Trophoblast cell (in vitro differentiated cells and primary cell): ENCODE measurements around the gene ENPP4.

Experiments used
- DNase-seq, 2 donors: peaks; one replicate each; pipeline ENCODE4 v3.0.0-alpha.2; 2016
- H2AFZ ChIP-seq: 2 replicates; pipeline ENCODE4 v1.6.1; 2013; ENCODE audit warnings: low read length, moderate library complexity, mild to moderate bottlenecking; ENCODE audit not compliant: insufficient read depth, poor library complexity
- H2AK5ac ChIP-seq: 2 replicates; pipeline ENCODE4 v1.6.1; 2013; ENCODE audit warnings: mild to moderate bottlenecking, low read length
- H2BK120ac ChIP-seq: 2 replicates; pipeline ENCODE4 v1.6.1; 2013; ENCODE audit warnings: low read length, mild to moderate bottlenecking, moderate library complexity; ENCODE audit not compliant: insufficient read depth, poor library complexity
- H2BK12ac ChIP-seq: 2 replicates; pipeline ENCODE4 v1.6.1; 2013; ENCODE audit warnings: mild to moderate bottlenecking, low read length, moderate library complexity
- H2BK5ac ChIP-seq: 2 replicates; pipeline ENCODE4 v1.6.1; 2013; ENCODE audit warnings: low read length, low read depth, moderate library complexity, mild to moderate bottlenecking; ENCODE audit not compliant: poor library complexity
- H3K14ac ChIP-seq: 2 replicates; pipeline ENCODE4 v1.6.1; 2013; ENCODE audit warnings: mild to moderate bottlenecking, low read length
- H3K18ac ChIP-seq: 2 replicates; pipeline ENCODE4 v1.6.1; 2013; ENCODE audit warnings: mild to moderate bottlenecking, low read length
- H3K23ac ChIP-seq: 2 replicates; pipeline ENCODE4 v1.6.1; 2013; ENCODE audit warnings: low read length
- H3K27ac ChIP-seq: 2 replicates; pipeline ENCODE4 v1.5.1; 2013; ENCODE audit warnings: low read depth, mild to moderate bottlenecking, inconsistent platforms, low read length, moderate library complexity
- H3K27me3 ChIP-seq: 2 replicates; pipeline ENCODE4 v1.6.1; 2013; ENCODE audit warnings: inconsistent platforms, mild to moderate bottlenecking, low read length, moderate library complexity; ENCODE audit not compliant: insufficient read depth
- H3K36me3 ChIP-seq, 2 experiments: 1 replicate in 1 of 2; 2 replicates in 1 of 2; pipeline ENCODE4 v1.6.1; 2013; ENCODE audit warnings: low read length in 2 of 2, mild to moderate bottlenecking in 2 of 2, moderate library complexity in 1 of 2; ENCODE audit not compliant: insufficient read depth in 2 of 2, control insufficient read depth in 1 of 2
- H3K4ac ChIP-seq: 2 replicates; pipeline ENCODE4 v1.6.1; 2013; ENCODE audit warnings: low read depth, mild to moderate bottlenecking, low read length, moderate library complexity
- H3K4me1 ChIP-seq, 2 experiments: 1 replicate in 1 of 2; 2 replicates in 1 of 2; pipeline ENCODE4 v1.6.1; 2013; ENCODE audit warnings: low read length in 2 of 2, mild to moderate bottlenecking in 2 of 2, moderate library complexity in 1 of 2; ENCODE audit not compliant: insufficient read depth in 2 of 2, control insufficient read depth in 1 of 2
- H3K4me2 ChIP-seq: 2 replicates; pipeline ENCODE4 v1.6.1; 2013; ENCODE audit warnings: inconsistent platforms, mild to moderate bottlenecking, low read length, moderate library complexity
- H3K4me3 ChIP-seq: 2 replicates; pipeline ENCODE4 v1.5.1; 2013; ENCODE audit warnings: mild to moderate bottlenecking, low read depth, low read length, inconsistent platforms
- H3K79me1 ChIP-seq: one replicate; pipeline ENCODE4 v1.6.1; 2013; ENCODE audit warnings: low read length
- H3K79me2 ChIP-seq: 2 replicates; pipeline ENCODE4 v1.6.1; 2013; ENCODE audit warnings: low read length, mild to moderate bottlenecking; ENCODE audit not compliant: control insufficient read depth, insufficient read depth, poor library complexity
- H3K9ac ChIP-seq: 2 replicates; pipeline ENCODE4 v1.6.1; 2013; ENCODE audit warnings: mild to moderate bottlenecking, low read length
- H3K9me3 ChIP-seq: 2 replicates; pipeline ENCODE4 v1.6.1; 2013; ENCODE audit warnings: low read depth, mild to moderate bottlenecking, control low read depth, inconsistent platforms, low read length; ENCODE audit not compliant: insufficient read depth
- H4K12ac ChIP-seq: 2 replicates; pipeline ENCODE4 v1.6.1; 2013; ENCODE audit warnings: low read depth, mild to moderate bottlenecking, low read length, moderate library complexity
- H4K8ac ChIP-seq: 2 replicates; pipeline ENCODE4 v1.6.1; 2013; ENCODE audit warnings: low read depth, mild to moderate bottlenecking, low read length, moderate library complexity
- H4K91ac ChIP-seq: one replicate; pipeline ENCODE4 v1.6.1; 2013; ENCODE audit warnings: low read depth, mild to moderate bottlenecking, low read length, moderate library complexity
- WGBS: extraction: QIAGEN DNeasy Blood & Tissue Kit; methylation state at CpG from one replicate; pipeline ENCODE4 v1.1.7; 2013; ENCODE audit warnings: missing lambda C conversion rate; ENCODE audit not compliant: insufficient read length, insufficient coverage; ENCODE audit errors: extremely low coverage; 5-methylcytosine and 5-hydroxymethylcytosine counted together

ENPP4 gene

DNA sequence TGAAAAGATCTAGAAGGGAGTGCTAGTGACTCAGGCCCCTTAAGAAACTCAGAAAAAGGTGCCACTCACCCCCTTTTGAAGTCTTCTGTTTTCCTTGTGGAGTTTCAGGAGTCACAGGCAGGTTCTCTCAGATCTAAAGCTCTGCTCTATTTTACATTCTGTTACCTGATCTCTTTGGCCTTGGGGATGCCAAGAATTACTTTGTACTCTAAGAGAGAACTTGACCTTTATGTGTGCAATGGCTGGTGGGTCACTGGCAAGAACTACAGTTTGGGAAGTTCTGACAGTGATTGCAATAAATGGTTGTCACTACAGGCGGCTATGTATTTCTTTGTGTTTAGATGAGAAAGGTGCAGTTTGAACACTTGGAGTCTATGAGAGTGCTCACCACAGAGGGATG is 24.2 kb upstream of the ENPP4 start:
- Histone ChIP-seq H2AK5ac (no peak overlapping the region), H2BK5ac (no peak overlapping the region), H3K4me2 (no peak overlapping the region), H3K18ac (no peak overlapping the region), H3K79me2 (no peaks in the 10 kb centered on the region), H3K36me3 (no peaks in the 10 kb centered on the region), H3K23ac (no peak overlapping the region), H3K27me3 (no peaks in the 10 kb centered on the region), H3K4me3 (no peak overlapping the region), H4K91ac (no peak overlapping the region), H3K9me3 (peaks cover 2% of the 10 kb centered on the region), H3K27ac (no peak overlapping the region), H2BK12ac (no peak overlapping the region), H3K9ac (no peak overlapping the region), H2BK120ac (no peak overlapping the region), H3K4ac (no peak overlapping the region), H2AFZ (no peak overlapping the region), H4K12ac (no peak overlapping the region), H3K79me1 (no peaks in the 10 kb centered on the region), H3K14ac (no peak overlapping the region), H4K8ac (no peak overlapping the region), H3K4me1 (no peaks in the 10 kb centered on the region)
- DNase-seq = no peak
- WGBS = no CpG with 5 or more reads among the region's 1 CpG

DNA sequence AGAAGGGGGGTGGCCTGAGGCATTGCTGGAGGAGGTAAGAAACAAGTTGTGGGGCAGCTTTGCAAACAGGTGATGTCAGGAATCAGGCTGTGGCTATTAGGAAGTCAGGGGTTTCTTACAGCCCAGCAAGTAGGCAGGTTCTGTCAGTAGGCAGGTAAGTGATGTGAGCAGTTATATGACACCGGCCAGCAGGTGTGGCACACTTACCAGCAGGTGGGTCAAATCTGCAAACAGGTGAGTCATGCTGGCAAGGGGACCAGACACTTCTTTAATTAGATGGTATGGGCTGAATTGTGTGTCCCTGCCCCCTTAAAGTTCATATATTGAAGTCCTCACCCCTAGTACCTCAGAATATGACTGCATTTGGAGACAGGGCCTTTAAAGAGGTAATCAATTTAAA is 16.4 kb upstream of the ENPP4 start:
- H3K4ac ChIP-seq = no peak overlapping the region
- H3K9ac ChIP-seq = no peak overlapping the region
- H3K36me3 ChIP-seq = no peaks in the 10 kb centered on the region
- DNase-seq = no peak
- H4K8ac ChIP-seq = no peak overlapping the region
- no peaks in the 10 kb centered on the region for H3K79me1 ChIP-seq
- H3K18ac ChIP-seq = no peak overlapping the region
- H4K12ac ChIP-seq = no peak overlapping the region
- no peak overlapping the region for H3K14ac ChIP-seq
- no peaks in the 10 kb centered on the region for H3K9me3 ChIP-seq
- H3K4me3 ChIP-seq = no peak overlapping the region
- H3K4me2 ChIP-seq = no peak overlapping the region
- H2BK12ac ChIP-seq = no peak overlapping the region
- WGBS = no CpG with 5 or more reads among the region's 1 CpG
- no peak overlapping the region for H2AFZ ChIP-seq
- no peaks in the 10 kb centered on the region for H3K79me2 ChIP-seq
- H3K27ac ChIP-seq = no peak overlapping the region
- H2BK5ac ChIP-seq = no peak overlapping the region
- H2AK5ac ChIP-seq = no peak overlapping the region
- H3K23ac ChIP-seq = no peak overlapping the region
- H3K4me1 ChIP-seq = no peaks in the 10 kb centered on the region
- no peaks in the 10 kb centered on the region for H3K27me3 ChIP-seq
- H4K91ac ChIP-seq = no peak overlapping the region
- H2BK120ac ChIP-seq = no peak overlapping the region

DNA sequence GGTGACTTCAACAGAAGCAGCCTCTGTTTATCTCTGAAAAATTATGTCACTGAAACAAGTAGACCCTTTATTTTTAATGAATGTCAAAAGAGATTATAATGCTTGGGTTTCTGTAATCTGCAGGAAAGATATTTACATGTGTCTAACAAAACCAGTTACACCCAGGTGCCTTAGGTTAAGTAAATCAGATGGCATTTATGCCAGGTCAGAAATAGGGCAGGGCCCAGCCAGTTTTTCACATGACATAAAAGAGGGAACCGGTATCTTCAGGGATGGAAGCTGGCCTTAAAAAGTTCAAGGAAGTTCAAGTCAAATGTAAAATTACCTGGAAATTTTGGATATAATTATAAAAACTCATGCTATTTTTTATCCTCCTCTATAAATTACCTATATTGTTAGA is 14.2 kb upstream of the ENPP4 start:
- Histone ChIP-seq H2AK5ac (no peak overlapping the region), H3K18ac (no peak overlapping the region), H3K9ac (no peak overlapping the region), H2BK5ac (no peak overlapping the region), H4K8ac (no peak overlapping the region), H2BK12ac (no peak overlapping the region), H3K36me3 (no peaks in the 10 kb centered on the region), H4K12ac (no peak overlapping the region), H3K9me3 (no peaks in the 10 kb centered on the region), H3K27me3 (no peaks in the 10 kb centered on the region), H3K4me3 (no peak overlapping the region), H3K4me2 (no peak overlapping the region), H3K4ac (no peak overlapping the region), H2BK120ac (no peak overlapping the region), H3K23ac (no peak overlapping the region), H3K27ac (no peak overlapping the region), H2AFZ (no peak overlapping the region), H3K79me1 (no peaks in the 10 kb centered on the region), H3K4me1 (no peaks in the 10 kb centered on the region), H4K91ac (no peak overlapping the region), H3K14ac (no peak overlapping the region), H3K79me2 (no peaks in the 10 kb centered on the region)
- WGBS = no CpG with 5 or more reads among the region's 1 CpG
- DNase-seq = no peak

DNA sequence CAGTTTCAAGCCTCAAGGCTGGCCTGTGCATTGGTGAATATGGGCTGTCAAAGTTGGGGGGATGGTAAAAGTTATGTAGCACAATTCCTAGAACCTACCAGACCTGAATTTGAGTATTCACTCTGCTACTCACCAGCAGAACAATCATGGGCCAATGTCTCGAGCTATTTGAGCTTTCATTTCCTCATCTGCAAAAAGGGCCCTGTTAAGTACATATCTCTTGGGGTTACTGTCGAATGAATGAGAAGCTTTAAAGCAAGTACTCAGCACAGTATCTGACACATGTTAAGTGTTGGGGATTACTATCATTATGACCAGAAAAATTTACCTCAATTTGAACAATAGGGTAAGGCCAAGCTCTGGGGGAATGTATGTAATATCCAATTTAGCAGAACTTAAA is 13.5 kb upstream of the ENPP4 start:
- Histone ChIP-seq H3K27me3 (no peaks in the 10 kb centered on the region), H3K4ac (no peak overlapping the region), H4K8ac (no peak overlapping the region), H2BK120ac (no peak overlapping the region), H3K14ac (no peak overlapping the region), H3K23ac (no peak overlapping the region), H3K4me1 (no peaks in the 10 kb centered on the region), H3K4me3 (no peak overlapping the region), H2BK12ac (no peak overlapping the region), H3K36me3 (no peaks in the 10 kb centered on the region), H2BK5ac (no peak overlapping the region), H3K9me3 (no peaks in the 10 kb centered on the region), H3K18ac (no peak overlapping the region), H3K9ac (no peak overlapping the region), H2AFZ (no peak overlapping the region), H3K79me1 (no peaks in the 10 kb centered on the region), H3K27ac (no peak overlapping the region), H4K91ac (no peak overlapping the region), H2AK5ac (no peak overlapping the region), H4K12ac (no peak overlapping the region), H3K4me2 (no peak overlapping the region), H3K79me2 (no peaks in the 10 kb centered on the region)
- no CpG with 5 or more reads among the region's 2 CpGs for WGBS
- DNase-seq = no peak
